ENCODE data around the gene LGALS9.

LGALS9 gene

DNA sequence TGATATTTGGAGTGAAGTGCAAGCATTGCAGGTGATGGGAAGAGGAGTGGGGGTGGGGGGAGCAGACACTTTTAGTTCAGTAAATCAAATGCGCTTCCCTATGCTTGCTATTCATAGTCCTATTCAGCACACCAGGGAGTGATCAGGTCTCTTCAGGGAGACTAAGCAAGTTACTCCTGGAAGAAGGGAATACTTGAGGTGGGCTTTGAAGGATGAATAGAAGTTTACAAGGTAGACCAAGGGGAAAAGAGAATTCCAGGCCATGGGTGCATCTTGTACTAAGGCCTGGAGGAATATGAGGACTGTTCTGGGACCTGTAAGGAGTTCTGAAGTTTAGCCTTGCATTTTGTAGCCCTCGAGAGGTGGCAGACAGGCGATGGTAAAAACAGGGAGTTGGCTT, 40.1 kb upstream of the LGALS9 start:
- no peak overlapping the region for H3K27ac ChIP-seq
- CTCF ChIA-PET, result interaction anchor here (1.1 kb wide), 1 partner anchor 9 kb away, joined by 10 read pairs; no protein-coding TSS in a partner anchor
- POLR2A ChIA-PET (ENCODE audit: low non-redundant PET), result no interaction called here
- TF ChIP-seq, protein P1, sequence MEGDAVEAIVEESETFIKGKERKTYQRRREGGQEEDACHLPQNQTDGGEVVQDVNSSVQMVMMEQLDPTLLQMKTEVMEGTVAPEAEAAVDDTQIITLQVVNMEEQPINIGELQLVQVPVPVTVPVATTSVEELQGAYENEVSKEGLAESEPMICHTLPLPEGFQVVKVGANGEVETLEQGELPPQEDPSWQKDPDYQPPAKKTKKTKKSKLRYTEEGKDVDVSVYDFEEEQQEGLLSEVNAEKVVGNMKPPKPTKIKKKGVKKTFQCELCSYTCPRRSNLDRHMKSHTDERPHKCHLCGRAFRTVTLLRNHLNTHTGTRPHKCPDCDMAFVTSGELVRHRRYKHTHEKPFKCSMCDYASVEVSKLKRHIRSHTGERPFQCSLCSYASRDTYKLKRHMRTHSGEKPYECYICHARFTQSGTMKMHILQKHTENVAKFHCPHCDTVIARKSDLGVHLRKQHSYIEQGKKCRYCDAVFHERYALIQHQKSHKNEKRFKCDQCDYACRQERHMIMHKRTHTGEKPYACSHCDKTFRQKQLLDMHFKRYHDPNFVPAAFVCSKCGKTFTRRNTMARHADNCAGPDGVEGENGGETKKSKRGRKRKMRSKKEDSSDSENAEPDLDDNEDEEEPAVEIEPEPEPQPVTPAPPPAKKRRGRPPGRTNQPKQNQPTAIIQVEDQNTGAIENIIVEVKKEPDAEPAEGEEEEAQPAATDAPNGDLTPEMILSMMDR (conservative IDR thresholded peaks at IDR 0.05; ENCODE audit: low read depth), result no peak
- DNase-seq (ENCODE audit: low spot score), result no peak

DNA sequence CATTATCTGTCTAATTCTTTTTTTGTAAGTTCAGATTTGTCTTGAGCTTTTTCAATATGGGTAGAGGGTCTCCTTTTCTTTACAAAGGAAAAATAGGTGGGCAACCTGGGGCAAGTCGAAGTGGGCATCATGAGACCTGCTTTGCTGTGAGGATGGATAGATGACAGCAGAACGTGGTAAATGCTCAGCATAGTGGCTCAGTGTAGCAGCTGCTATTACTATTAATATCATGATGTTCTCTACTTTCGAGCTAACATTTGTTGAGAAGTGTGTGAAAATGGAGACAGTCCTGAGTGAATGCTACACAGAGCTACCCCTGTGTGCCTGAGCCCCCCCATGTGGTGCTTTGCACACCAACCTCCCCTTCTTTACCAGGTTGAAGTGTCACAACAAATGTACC, 39.0 kb upstream of the LGALS9 start:
- DNase-seq (ENCODE audit: low spot score), result no peak
- H3K27ac ChIP-seq, result no peak overlapping the region
- TF ChIP-seq, protein P1 (conservative IDR thresholded peaks at IDR 0.05; ENCODE audit: low read depth), result no peak
- CTCF ChIA-PET, result interaction anchor here (0.6 to 1.2 kb wide), 3 partner anchors 8 to 204 kb away, joined by 3 to 10 read pairs (median 6); no protein-coding TSS in a partner anchor
- POLR2A ChIA-PET (ENCODE audit: low non-redundant PET), result no interaction called here

DNA sequence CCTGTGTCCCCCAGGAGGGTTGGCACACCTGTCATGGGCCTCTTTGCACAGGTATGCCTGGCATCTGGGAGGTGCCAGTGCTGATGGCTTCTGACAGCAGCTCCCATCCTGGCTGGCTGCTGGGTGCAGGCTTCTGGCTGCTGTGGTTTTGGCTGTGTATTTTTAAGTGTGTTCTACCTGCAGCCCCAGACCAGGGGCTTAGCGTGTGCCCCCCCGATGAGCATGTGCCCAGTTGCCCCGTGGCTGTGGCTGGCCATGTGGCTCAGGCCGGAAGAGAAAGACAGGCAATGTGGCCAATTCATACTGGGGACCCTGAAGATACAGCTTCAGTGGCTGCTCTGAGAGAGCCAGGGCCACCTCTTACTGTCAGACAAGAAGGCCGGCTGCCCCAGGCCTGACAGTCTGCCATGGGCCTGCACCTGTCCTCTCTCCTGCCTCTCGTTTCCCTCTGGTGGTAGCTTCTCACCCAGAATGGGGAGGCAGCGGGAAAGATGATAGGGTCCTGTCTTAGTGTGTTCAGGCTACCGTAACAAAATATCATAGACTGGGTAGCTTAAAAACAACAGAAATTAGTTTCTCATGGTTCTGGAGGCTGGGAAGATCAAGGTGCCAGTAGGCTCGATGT, 37.6 kb upstream of the LGALS9 start:
- no peak overlapping the region for H3K27ac ChIP-seq
- CTCF ChIA-PET, result interaction anchor here (1.1 kb wide), 1 partner anchor 163 kb away, joined by 3 read pairs; no protein-coding TSS in a partner anchor
- DNase-seq (ENCODE audit: low spot score), result no peak
- TF ChIP-seq, protein P1 (conservative IDR thresholded peaks at IDR 0.05; ENCODE audit: low read depth), result no peak
- POLR2A ChIA-PET (ENCODE audit: low non-redundant PET), result no interaction called here

DNA sequence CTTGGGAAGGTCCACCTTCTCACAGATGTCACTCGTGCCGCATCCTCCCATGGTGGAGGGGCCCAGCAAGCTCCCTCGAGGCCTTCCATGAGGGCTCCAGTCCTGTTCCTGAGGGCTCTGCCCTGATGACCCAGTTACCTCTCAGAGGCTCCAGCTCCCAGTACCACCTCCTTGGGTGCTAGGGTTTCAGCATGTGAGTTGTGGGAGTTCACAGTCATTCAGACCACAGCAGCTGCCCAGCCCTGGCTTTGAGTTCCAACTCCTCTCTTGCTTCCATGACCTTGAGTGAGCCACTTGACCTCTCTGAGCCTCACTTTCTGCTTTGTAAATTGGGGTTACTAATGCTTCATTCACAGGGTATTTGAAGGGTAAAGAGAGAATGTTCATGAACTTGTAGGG, 37.1 kb upstream of the LGALS9 start:
- ChIA-PET POLR2A (ENCODE audit: low non-redundant PET) (no interaction called here), CTCF (interaction anchor here (1.1 kb wide), 1 partner anchor 162 kb away, joined by 3 read pairs; no protein-coding TSS in a partner anchor)
- H3K27ac ChIP-seq, result no peak overlapping the region
- DNase-seq (ENCODE audit: low spot score), result no peak
- TF ChIP-seq, protein P1 (conservative IDR thresholded peaks at IDR 0.05; ENCODE audit: low read depth), result no peak

DNA sequence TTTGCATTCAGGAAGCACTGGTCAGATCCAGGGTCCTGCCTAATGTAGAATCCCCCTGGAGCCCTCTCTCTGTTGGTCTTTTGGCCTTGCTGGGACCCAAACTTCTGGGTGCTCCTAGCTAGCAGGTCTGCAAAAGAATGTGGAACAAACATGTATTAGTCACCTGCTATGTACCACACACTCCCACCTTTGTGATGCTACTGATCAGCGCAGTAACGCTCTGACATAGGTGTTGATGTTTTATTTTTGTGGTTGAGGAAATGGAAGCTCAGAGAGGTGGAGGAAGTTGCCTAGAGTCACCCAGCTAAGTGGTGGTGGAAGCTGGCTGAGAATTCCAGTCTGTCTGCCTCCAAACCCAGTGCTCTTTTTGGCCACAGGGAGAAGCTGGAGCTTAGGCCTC, 35.8 kb upstream of the LGALS9 start:
- ChIA-PET CTCF (interaction anchor here (0.8 kb wide), 1 partner anchor 101 kb away, joined by 3 read pairs; no protein-coding TSS in a partner anchor), POLR2A (ENCODE audit: low non-redundant PET) (no interaction called here)
- H3K27ac ChIP-seq, result no peak overlapping the region
- no peak for DNase-seq (ENCODE audit: low spot score)
- TF ChIP-seq, protein P1 (conservative IDR thresholded peaks at IDR 0.05; ENCODE audit: low read depth), result no peak

DNA sequence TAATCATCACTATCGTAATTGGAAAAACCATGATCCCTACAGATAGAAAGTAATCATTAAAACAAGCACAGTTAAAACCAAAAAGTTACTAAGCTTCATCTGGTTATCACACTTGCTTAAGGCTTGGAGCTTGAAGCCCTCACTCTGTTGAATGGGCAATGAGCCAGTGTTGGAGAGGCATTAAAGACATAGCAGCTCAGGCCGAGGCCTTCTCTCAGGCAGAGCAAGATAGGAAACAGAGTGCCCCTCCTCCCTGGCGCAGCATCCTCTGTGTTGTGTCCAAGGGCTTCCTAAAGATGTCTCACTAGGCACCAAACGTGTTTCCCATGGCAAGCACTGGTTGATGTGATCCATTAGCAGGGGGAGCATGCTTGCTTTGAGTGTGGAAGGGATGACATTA, 34.9 kb upstream of the LGALS9 start:
- CTCF ChIA-PET, result interaction anchor here (0.6 kb wide), 1 partner anchor 252 kb away, joined by 5 read pairs; no protein-coding TSS in a partner anchor

More for the DNA sequence above, 34.9 kb upstream of the LGALS9 start:
- POLR2A ChIA-PET (ENCODE audit: low non-redundant PET), result no interaction called here
- TF ChIP-seq, protein P1 (conservative IDR thresholded peaks at IDR 0.05; ENCODE audit: low read depth), result no peak
- DNase-seq (ENCODE audit: low spot score), result no peak
- no peak overlapping the region for H3K27ac ChIP-seq

Measured in RWPE1 (cell line).